RCC 7860 (cell line): ENCODE measurements around the gene MT4.

Experiments
- DNase-seq: peaks from one replicate; pipeline ENCODE4 v3.0.0-alpha.2; 2015; ENCODE audit warnings: low spot score
- FAIRE-seq: peaks from 2 replicates; lab custom pipeline; 2012; peaks lifted over from hg19 to GRCh38; lab: Jason Lieb, UNC

The MT4 gene

GRCh38 chr16:56601325-56601724, 36.5 kb downstream of the MT4 start:
- DNase-seq (no peak), FAIRE-seq (no peak)

DNA sequence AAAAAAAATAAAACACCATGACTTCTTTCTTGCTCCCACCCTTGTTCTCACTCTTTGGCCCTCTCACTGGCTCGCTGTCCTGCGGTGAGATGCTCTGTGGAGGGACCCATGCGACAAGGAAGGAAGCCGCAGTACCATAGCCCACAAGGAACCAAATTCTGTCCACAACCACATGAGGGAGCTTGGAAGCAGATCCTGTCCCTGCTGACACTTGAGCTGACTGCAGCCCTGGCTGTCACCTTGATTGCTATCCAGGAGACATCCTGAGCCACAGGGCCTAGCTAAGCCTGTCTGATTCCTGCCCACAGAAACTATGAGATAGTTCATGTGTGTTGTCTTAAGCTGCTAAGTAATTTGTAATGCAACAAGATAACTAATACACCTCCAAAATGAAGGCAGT, 38.7 kb downstream of the MT4 start:
- peak; percentile 39 for DNase-seq
- no peak for FAIRE-seq

DNA sequence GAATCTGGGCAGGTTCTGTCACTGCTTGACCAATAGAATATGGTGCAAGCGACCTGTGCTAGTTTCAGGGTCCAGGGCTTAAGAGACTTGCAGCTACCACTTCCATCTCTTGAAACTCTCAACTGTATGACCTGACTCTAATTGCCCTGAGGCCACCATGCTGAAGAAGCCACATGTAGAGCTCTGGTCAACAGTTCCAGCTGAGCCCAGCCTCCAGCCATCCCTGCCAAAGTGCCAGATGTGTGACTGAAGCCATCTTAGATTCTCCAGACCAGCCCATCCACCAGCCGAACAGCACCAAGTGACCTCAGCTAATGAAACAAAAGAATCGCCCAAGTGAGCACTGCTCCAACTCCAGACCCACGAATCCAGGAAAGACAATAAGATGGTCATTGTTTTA, 40.1 kb downstream of the MT4 start:
- no peak for FAIRE-seq
- no peak for DNase-seq

DNA sequence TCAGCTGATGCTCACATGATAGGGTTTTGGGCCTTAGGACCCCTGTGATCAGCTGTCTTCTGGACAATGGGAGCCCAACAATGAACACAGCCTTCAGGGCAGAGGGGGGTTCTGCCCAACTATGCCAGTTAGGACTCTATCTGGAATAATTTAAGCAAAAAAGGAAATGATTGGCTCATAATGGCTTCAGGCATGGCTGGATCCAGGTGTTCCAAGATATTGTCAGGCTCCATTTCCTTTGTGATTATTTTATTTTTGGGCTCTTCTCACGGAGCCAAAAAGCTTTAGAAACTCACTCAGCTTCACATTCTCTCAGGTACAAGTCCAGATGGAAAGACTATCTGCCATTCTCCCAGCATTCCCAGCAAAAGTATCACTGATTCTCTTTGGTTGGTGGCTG, 40.6 kb downstream of the MT4 start:
- DNase-seq = no peak
- no peak for FAIRE-seq

GRCh38 chr16:56606071-56606475, 41.2 kb downstream of the MT4 start:
- FAIRE-seq (peak; percentile 83), DNase-seq (peak; percentile 90)

DNA sequence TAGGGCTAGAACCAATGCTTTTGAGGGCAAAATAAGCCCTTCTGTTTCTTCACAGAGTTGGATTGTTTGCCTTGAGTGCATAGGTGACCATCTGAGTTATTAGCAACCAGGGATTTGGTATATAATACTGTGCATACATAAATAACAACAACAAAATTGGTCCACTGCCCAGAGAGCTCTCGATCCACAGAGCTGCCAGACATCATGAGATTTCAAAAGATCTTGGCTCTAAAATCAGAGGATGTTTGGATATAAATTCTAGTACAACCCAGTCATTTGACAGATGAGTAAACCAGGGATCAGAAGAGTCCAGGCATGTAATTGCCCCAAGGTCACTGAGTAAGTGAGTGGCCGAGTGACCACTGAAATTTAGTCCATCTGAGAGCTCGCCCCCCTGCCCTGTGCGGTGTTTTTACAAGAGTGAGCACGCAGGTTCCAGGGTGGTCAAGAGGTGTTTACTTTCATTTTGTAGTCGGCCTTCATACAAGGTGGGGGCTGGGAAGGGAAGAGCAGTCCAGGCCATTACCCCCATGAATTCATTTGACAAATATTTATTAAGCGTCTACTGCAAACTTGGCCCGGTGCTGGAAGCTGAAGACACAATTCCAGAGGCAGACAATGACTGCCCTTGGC, 41.7 kb downstream of the MT4 start:
- DNase-seq (peak; percentile 90), FAIRE-seq (peak; percentile 76)

- DNase-seq (peak; percentile 99), FAIRE-seq (peak; percentile 86)
Measured at GRCh38 chr16:56607109-56607618, 42.3 kb downstream of the MT4 start.

GRCh38 chr16:56607675-56608042, 42.8 kb downstream of the MT4 start:
- FAIRE-seq = no peak
- no peak for DNase-seq

- FAIRE-seq (no peak), DNase-seq (peak; percentile 95)
Measured at GRCh38 chr16:56608043-56608875, 43.4 kb downstream of the MT4 start, which contains the start of gene MT2A. Gene MT2A (plus strand): TSS chr16:56608584. CDS start chr16:56608656, 72 bp downstream.

- FAIRE-seq (no peak), DNase-seq (no peak)
Measured at GRCh38 chr16:56608876-56609462, 44.1 kb downstream of the MT4 start.

DNA sequence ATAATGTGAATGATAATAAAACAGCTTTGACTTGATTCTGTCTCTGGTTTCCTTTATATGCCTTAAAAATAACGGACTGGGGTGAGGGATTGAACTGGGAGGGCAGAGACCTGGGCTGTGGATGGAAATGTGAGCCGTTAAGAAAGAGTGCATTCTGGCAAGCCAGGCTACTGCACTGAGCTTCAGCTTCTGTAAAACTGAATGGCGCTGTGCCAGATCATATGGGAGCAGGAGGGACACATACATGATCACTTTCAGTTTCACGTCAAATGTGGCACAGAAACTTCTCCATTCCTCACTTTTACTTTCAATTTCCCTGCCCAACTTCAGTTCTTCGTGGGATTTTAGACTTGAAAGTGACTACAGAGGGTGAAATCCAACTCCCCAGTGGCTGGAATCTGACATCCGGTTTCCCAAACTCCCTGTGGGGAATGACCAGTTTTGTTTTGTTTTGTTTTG, 44.6 kb downstream of the MT4 start:
- FAIRE-seq (peak; percentile 46), DNase-seq (peak; percentile 77)

DNA sequence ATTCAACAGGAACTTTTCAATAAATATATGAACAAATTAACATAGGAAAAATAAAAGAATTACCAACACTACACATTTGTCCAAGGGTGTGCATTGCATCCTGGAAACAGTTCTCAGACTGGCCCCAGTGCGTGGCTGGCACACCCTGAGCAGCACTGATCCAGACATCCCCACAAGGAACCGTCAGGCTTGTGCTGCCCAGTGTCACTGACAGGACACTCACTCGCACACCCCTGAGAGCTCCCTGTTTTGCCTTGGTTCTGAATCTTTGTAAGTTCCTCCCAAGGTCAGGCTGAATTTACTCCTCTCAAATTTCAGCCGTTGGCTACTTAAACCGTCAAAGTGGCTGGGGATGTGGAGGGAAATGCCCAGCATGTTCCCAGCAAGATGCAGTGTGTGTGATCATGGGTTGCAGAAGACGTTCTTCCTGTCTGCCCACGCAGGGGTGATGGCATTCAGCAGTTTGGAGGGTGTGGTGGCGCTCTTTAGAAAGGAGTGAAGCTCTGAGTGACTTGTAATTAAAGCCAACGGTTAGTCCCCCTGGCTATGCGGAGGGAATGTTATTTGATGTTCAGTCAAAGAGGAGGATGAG, 45.2 kb downstream of the MT4 start:
- DNase-seq = peak; percentile 88
- FAIRE-seq = no peak

DNA sequence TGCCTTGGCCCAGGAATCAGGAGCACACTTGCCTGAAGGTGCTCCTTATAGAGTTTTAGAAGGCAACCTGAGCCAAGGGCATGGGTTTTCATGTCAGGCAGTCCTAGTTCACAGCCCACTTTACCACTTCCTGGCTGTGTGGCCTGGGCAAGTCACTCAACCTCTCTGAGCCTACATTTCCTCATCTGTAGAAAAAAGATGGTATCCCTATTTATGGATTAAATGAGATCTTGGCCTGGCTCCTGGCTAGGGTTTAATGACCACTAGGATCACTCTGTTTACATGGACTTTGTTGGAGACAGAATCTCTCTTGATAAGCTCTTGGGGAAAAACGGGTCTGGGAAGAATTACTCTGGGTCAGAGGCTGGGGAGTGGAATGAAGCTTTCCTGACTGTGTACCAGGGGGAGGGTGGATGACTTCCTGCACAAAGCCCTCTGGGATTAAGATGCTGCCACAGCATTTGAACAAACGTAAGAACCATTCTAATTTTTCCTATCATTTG, 45.8 kb downstream of the MT4 start:
- no peak for FAIRE-seq
- DNase-seq = peak; percentile 12

- FAIRE-seq (peak; percentile 85), DNase-seq (peak; percentile 95)
Measured at GRCh38 chr16:56611281-56611833, 46.5 kb downstream of the MT4 start.

DNA sequence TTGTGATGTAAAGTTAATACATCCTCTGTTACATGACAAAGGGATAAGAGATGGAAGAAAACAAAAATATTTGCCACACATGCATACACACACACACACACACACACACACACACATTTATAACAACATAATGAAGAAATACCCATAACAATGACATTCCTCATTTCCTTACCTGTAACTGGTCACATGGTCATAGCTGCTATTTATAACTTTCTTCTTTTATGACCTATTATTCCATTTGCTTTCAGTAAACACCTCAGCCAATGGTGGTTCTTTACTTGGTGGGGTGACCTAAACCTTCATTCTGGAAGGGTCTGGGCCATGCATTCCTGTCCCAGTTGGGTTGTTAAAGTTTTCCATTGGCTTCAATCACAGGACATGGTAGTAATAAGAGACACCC, 48.8 kb downstream of the MT4 start:
- no peak for FAIRE-seq
- no peak for DNase-seq

GRCh38 chr16:56614549-56614991, 49.7 kb downstream of the MT4 start:
- DNase-seq (peak; percentile 98), FAIRE-seq (peak; percentile 95)

DNA sequence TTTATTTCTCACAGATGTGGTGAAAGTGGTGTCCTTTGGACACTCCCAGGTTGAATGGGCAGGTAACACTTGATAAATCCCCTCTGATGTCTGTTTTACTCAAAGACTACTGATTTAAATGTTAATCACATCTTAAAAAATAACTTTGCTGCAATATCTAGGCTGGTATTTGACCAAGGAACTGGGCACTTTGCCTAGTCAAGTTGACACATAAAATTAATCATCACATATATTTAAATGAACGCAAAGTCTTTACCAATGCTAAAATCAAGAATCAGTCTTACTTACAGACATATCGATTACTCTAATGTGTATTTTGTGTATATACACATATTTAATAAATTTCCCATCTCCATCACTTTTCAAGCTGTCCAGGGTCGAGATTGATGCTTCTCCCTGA, 50.5 kb downstream of the MT4 start:
- peak; percentile 28 for DNase-seq
- FAIRE-seq = peak; percentile 55

GRCh38 chr16:56616608-56617211, 51.8 kb downstream of the MT4 start:
- DNase-seq = no peak
- FAIRE-seq = no peak

DNA sequence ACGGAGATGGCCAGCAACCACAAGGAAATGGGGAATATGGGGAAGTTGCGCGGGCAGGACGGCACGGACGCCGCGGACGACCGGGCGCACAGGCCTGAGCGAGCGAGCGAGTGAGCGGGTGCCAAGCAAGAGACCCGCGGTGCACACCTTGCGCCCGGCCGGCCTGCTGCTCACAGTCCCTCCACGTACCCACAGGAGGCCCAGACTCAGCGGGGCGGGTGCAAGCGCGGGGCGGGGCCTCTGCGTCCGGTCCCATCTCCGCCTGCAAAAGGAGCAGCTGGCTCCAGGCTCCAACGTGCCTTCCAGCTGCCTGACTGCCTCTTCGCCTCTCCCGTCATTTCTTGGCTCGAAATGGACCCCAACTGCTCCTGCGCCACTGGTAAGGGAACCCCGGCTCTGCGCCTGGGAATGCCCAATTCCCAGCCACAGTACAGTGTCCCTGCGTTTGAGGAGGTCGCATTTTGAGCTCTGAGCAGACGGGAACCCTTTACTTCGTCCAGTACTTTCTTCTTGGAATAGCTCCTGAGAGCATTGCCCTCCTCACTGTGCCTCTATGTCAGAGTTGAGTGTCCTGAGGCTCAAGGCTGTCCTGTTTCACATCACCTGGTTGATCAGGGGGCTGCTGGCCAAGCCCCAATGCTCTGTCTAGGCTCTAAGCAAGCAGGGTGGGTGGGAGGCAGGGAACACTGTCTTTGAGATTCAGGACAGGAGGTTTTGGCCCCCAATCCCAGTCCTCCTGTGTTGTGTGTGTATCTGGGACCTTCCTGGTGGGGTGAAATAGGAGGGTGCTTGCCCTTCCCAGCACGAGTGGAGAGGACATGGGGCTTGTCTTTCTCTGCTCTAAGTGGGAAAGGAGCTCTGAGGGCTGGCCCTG, 52.6 kb downstream of the MT4 start:
- FAIRE-seq = no peak
- DNase-seq = no peak
